H1 (cell line): ENCODE data around the gene MAGI1. TPM values are rescaled to one million over a fixed set of nuclear protein-coding genes. Genes with fewer than 3 reads are reported as not detected.

ENCODE experiments used
- ASH2L ChIP-seq: fragments of 200-600, 300-600 bp; sonication (generic); IDR thresholded peaks from one replicate; pipeline ENCODE4 v1.7.1; 2017; ENCODE audit warnings: low read length
- BACH1 ChIP-seq: IDR thresholded peaks from 2 replicates; pipeline ENCODE4 v1.6.1; 2012; ENCODE audit warnings: low read length, improper control_type of control experiment
- CHD2 ChIP-seq: IDR thresholded peaks from 2 replicates; pipeline ENCODE4 v1.6.1; 2012; ENCODE audit warnings: low read length, improper control_type of control experiment
- CHD7 ChIP-seq: fragments of 300-600 bp; sonication (generic); IDR thresholded peaks from 2 replicates; pipeline ENCODE4 v1.7.1; 2012; ENCODE audit warnings: low read length, moderate library complexity, mild to moderate bottlenecking, inconsistent platforms; ENCODE audit not compliant: insufficient replicate concordance
- CTBP2 ChIP-seq: IDR thresholded peaks from 2 replicates; pipeline ENCODE4 v1.7.0; 2011; ENCODE audit warnings: borderline replicate concordance, mild to moderate bottlenecking, moderate library complexity, mixed read lengths, low read length; ENCODE audit not compliant: insufficient read depth, insufficient read length
- EP300 ChIP-seq, 2 experiments: IDR thresholded peaks; 1 replicate in 1 of 2; 2 replicates in 1 of 2; pipeline ENCODE4 v1.6.1; 2011 to 2012; ENCODE audit warnings: low read depth in 2 of 2, low read length in 2 of 2, mild to moderate bottlenecking in 2 of 2, borderline replicate concordance in 1 of 2, inconsistent platforms in 1 of 2, moderate library complexity in 1 of 2
- KDM1A ChIP-seq: fragments of 200-600, 300-600 bp; sonication (generic); IDR thresholded peaks from 2 replicates; pipeline ENCODE4 v1.7.1; 2016; ENCODE audit warnings: mild to moderate bottlenecking, low read length, borderline replicate concordance
- RAD21 ChIP-seq, 2 experiments: IDR thresholded peaks in 1 of 2; conservative IDR thresholded peaks in 1 of 2; 2 replicates each; pipeline ENCODE4 v1.6.1; 2011; ENCODE audit warnings: low read depth in 2 of 2, low read length in 2 of 2, improper control_type of control experiment in 1 of 2, inconsistent platforms in 1 of 2, mild to moderate bottlenecking in 1 of 2, moderate library complexity in 1 of 2
- SUZ12 ChIP-seq: fragments of 200-600 bp; sonication (generic); IDR thresholded peaks from 2 replicates; pipeline ENCODE4 v1.6.1; 2012; ENCODE audit warnings: mild to moderate bottlenecking, inconsistent platforms, low read length, moderate library complexity, mixed read lengths
- polyA plus RNA-seq, 7 experiments: library from polyadenylated mRNA; depleted of rRNA in 3 of 7; stranded (reverse) in 5 of 7; unstranded in 2 of 7; fragments of >200 nt in 5 of 7; fragments of 200-250 nt in 2 of 7; gene quantifications; 1 replicate in 5 of 7; 2 replicates in 1 of 7; 4 replicates in 1 of 7; pipeline versions ENCODE4 v1.2.1 to v1.2.3, GENCODE V29; 2011 to 2013; ENCODE audit warnings: missing spikeins in 2 of 7, mixed read lengths in 2 of 7
- total RNA-seq: library from RNA; stranded (reverse); fragmentation: NEBNext Ultra II Directional; extraction: Animal tissue kit (Norgen Biotek cat#: 25700); gene quantifications from 2 replicates; pipeline ENCODE4 v1.2.1, GENCODE V29; 2021

The MAGI1 gene
- total and polyA plus RNA-seq, 2 of the 8 experiments (the other 6 are each of a cell fraction or from before 2014, with no cell fraction given), result 19.8 to 78.0 TPM

DNA sequence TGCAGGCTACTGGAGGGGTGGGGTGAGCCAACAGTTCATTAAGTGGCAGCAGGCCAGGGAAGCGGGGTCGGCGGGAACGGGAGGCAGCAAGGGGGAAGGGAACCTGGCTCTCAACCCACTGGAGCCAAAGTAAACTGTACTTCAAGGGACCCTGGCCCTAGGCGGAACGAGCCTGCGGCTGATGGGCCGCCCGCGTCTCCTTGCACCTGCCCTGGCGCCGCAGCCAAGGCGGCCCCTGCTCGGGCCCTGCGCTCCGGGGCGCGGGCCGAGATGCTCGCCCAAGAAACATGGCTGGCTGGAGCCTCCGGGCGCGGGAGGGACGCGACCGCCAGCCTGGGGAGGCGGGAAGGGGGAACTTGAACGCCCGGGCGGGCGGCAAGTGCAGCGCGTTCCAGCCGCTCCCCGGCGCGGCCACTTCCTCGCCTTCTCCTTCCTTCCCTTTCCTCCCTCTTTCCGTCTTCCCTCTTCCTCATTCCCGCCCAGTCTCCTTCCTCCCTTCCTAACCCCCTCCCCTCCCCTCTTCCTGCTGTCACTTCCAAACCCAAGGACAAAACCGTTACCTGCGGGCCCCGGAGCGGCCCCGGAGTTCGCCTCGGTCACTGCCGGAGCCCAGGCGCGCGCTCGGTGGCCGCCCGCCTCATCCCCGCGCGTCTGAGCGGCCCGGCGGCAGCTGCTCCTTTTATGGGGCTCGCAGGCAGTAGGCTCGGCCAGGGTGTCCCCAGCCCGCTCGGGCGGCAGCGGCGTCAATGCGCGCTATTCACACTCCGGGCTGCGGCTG is 489.7 kb downstream of the MAGI1 start (continued):
- TF ChIP-seq EP300 (IDR thresholded peaks at IDR 0.05; ENCODE audit: borderline replicate concordance in 1 of 2, low read depth in 2 of 2, low read length in 2 of 2), result no peak
- TF ChIP-seq CHD2, result no peak
- 0 out of 2 replicates have a peak, but pooled peaks have one; percentile 18 for TF ChIP-seq SUZ12
- no peak for TF ChIP-seq BACH1
- peak in 1 of 2 experiments; percentile 7; a peak in 1 of 4 replicates for TF ChIP-seq RAD21 (IDR thresholded peaks at IDR 0.05 in 1 of 2, conservative IDR thresholded peaks at IDR 0.05 in 1 of 2; ENCODE audit: low read depth in 2 of 2, low read length in 2 of 2)
- peak; percentile 76 for TF ChIP-seq KDM1A
- no peak for TF ChIP-seq CHD7
- peak; percentile 97 for TF ChIP-seq ASH2L
- TF ChIP-seq CTBP2, result no peak
